IPS-15b (cell line): Measurements from ENCODE around the gene CMTM2.
"Not testable (repeated sequence)": the region's sequence is repeated elsewhere in the genome, so short reads cannot be mapped to it uniquely, and the experiment has no call there.

Source experiments
- H3K27me3 ChIP-seq: one replicate; pipeline ENCODE4 v1.6.1; 2013; ENCODE audit warnings: low read length; ENCODE audit not compliant: control insufficient read depth, insufficient read depth
- H3K36me3 ChIP-seq: one replicate; pipeline ENCODE4 v1.6.1; 2013; ENCODE audit warnings: low read length; ENCODE audit not compliant: control insufficient read depth, insufficient read depth
- H3K4me1 ChIP-seq: one replicate; pipeline ENCODE4 v1.6.1; 2013; ENCODE audit warnings: mild to moderate bottlenecking, low read length; ENCODE audit not compliant: control insufficient read depth, insufficient read depth
- H3K4me3 ChIP-seq: one replicate; pipeline ENCODE4 v1.5.1; 2013; ENCODE audit warnings: low read depth, low read length
- H3K9ac ChIP-seq: one replicate; pipeline ENCODE4 v1.6.1; 2013; ENCODE audit warnings: low read depth, mild to moderate bottlenecking, low read length
- H3K9me3 ChIP-seq: one replicate; pipeline ENCODE4 v1.6.1; 2013; ENCODE audit warnings: mild to moderate bottlenecking, low read length; ENCODE audit not compliant: control insufficient read depth, insufficient read depth

Gene CMTM2

DNA sequence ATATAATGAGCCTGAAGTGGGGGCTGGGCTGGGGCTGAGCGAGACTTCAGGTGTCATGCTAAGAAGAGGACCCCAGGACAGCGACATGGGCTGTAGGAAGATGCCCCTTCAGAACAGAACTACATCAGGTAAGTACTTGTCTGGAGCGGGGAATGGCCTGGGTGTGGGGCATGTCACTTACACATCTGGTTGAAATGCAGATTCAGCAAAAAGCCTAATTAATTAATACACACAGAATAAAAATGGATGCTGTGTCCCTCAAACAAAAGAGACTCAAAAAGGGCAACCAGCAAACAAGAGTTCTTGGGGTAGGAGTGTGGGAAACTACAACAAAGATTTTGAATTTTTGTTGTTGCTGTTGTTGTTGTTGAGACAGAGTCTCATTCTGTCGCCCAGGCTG is 11.8 kb downstream of the CMTM2 start:
- H3K4me3 ChIP-seq: no peak overlapping the region
- H3K36me3 ChIP-seq: no peaks in the 10 kb centered on the region
- no peaks in the 10 kb centered on the region for H3K27me3 ChIP-seq
- no peak overlapping the region for H3K9ac ChIP-seq
- H3K4me1 ChIP-seq: no peaks in the 10 kb centered on the region
- no peaks in the 10 kb centered on the region for H3K9me3 ChIP-seq

DNA sequence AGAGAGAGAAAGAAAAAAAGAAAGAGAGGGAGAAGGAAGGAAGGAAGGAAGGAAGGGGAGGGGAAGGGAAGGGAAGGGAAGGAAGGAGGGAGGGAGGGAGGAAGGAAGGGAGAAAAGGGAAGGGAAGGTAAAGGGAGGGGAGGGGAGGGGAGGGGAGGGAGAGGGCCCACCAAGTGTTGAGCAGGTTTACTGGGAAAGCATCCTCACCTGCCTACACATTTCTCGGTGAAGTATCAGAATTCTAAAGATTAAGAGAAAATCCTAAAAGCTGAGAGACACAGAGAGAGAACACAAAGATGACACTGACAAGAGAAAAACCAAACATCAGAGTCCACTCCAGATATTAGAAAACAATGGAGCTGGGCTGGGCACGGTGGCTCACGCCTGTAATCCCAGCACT is 13.0 kb downstream of the CMTM2 start:
- H3K4me1 ChIP-seq: no peaks in the 10 kb centered on the region
- H3K36me3 ChIP-seq: no peaks in the 10 kb centered on the region
- H3K9me3 ChIP-seq: no peaks in the 10 kb centered on the region
- no peak overlapping the region for H3K9ac ChIP-seq
- no peaks in the 10 kb centered on the region for H3K27me3 ChIP-seq
- no peak overlapping the region for H3K4me3 ChIP-seq

DNA sequence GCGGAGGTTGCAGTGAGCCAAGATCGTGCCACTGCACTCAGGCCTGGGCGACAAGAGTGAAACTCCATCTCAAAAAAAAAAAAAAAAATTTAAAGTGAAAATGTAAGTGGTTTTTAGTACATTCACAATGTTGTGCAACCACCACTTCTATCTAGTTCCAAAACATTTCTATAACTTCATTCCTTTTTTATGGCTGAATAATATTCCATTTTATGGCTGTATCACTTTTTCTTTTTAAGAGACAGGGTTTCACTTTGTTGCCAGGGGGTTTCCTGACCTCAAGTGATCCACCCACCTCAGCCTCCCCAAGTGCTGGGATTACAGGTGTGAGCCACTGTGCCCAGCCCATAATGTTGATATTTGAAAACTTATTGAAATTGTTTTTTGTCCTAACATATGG is 13.6 kb downstream of the CMTM2 start:
- H3K4me1 ChIP-seq: no peaks in the 10 kb centered on the region
- no peaks in the 10 kb centered on the region for H3K9me3 ChIP-seq

DNA sequence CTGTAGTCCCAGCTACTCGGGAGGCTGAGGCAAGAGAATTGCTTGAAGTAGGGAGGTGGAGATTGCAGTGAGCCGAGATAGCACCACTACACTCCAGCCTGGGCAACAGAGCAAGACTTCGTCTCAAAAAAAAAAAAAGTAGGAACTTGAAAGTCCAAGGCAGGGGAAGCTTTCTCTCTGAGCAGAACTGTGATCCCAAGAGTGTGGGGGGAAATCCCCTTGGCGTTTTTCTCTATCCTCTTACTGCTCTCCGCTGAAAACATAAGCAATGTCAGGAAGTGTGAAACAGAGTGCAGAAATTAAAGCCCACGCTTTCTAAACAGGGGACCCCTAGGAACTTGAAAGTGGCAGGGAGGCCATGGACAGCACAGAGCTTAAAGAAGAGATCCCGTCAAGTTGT is 15.5 kb downstream of the CMTM2 start:
- no peaks in the 10 kb centered on the region for H3K9me3 ChIP-seq
- H3K4me1 ChIP-seq: no peaks in the 10 kb centered on the region
- no peak overlapping the region for H3K4me3 ChIP-seq
- no peak overlapping the region for H3K9ac ChIP-seq
- H3K27me3 ChIP-seq: no peaks in the 10 kb centered on the region
- H3K36me3 ChIP-seq: no peaks in the 10 kb centered on the region

More for the DNA sequence above, 13.6 kb downstream of the CMTM2 start:
- Histone ChIP-seq H3K9ac (no peak overlapping the region), H3K4me3 (no peak overlapping the region), H3K36me3 (no peaks in the 10 kb centered on the region), H3K27me3 (no peaks in the 10 kb centered on the region)

DNA sequence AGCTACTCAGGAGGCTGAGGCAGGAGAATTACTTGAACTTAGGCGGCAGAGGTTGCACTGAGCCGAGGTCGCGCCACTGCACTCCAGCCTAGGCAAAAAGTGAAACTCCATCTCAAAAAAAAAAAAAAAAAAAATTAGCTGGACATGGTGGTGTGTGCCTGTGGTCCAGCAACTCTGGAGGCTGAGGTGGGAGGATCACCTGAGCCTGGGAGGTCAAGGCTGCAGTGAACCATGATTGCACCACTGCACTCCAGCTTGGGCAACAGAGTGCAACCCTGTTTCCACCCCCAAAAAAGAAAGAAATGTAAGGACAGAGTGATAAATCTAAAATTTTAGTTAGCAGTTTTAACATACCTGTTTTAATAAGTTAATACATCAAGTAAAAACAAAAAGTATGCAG is 17.3 kb downstream of the CMTM2 start:
- H3K27me3 ChIP-seq, H3K9me3 ChIP-seq, H3K9ac ChIP-seq, H3K4me3 ChIP-seq, H3K4me1 ChIP-seq, H3K36me3 ChIP-seq: not testable (repeated sequence)

DNA sequence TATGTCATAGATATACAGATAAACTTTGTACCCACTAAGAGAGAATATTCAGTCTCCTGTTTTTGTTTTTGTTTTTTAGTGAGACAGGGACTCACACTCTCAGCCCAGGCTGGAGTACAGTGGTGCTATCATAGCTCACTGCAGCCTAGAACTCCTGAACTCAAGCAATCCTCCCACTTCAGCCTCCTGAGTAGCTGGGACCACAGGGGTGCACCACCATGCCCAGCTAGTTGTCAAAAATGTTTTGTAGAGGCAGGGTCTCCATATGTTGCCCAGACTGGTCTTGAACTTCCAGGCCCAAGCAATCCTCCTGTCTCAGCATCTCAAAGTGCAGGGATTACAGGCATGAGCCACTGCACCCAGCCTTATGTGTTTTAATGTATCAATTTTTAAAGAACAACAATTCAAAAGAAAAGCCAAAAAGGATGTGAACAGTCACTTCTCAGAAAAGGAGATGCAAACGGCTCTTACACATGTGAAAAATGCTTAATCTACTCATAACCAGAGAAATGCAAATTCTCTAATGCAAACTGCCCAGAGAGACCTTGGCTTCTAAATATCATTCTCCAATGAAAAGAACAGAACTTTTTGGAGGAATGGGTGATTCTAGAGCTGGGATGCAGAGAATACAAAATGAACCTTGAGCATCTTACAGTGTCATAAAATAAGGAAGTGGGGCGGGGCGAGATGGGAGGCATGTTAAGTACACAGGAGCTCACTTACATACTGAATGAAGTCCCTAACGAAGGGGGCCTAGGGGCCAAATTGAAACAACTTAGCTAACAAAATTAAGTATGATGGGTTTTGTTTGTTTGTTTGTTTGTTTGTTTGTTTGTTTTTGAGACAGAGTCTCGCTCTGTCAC is 18.0 kb downstream of the CMTM2 start:
- Histone ChIP-seq H3K27me3 (peaks cover under 1% of the 10 kb centered on the region), H3K36me3 (no peaks in the 10 kb centered on the region), H3K9ac (no peak overlapping the region), H3K4me1 (no peaks in the 10 kb centered on the region), H3K4me3 (no peak overlapping the region), H3K9me3 (no peaks in the 10 kb centered on the region)

DNA sequence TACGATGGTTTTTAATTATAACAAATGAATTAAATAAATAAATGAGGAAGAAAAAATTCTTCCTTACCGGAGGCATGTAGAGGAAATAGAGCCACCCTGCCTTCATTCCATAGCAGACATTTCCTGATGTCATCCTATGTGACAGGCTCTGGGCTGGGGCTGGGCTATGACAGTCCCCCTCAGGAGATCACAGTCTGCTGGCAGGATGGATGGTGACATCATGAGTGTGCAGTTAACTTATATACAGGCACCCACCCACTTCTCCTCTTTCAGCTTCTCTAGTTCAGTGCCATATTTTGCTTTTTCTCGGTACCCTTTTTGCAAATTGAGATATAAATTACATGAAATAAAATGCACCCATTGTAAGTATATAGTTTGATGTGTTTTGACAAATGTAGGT is 18.8 kb downstream of the CMTM2 start:
- peaks cover 7% of the 10 kb centered on the region for H3K27me3 ChIP-seq
- H3K9ac ChIP-seq: no peak overlapping the region
- no peaks in the 10 kb centered on the region for H3K4me1 ChIP-seq
- H3K9me3 ChIP-seq: no peaks in the 10 kb centered on the region
- no peak overlapping the region for H3K4me3 ChIP-seq
- H3K36me3 ChIP-seq: no peaks in the 10 kb centered on the region

DNA sequence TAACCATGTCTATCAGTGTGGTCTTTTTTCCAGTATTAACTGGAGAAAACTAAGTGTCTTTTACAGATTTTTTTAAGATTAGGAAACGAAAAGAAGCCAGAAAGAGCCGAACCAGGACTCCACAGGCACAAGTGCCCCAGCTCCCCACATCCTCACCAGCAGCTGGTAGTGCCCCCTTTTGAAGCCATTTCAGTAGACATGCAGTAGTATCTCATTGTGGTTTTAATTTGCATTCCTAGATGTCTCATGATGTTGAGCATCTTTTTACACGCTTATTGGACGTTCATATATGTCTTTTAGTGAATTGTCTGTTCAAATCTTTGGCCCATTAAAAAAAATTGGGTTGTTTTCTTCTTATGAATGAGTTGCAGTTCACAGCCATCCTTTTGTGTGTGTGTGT is 20.5 kb downstream of the CMTM2 start:
- H3K36me3 ChIP-seq: no peaks in the 10 kb centered on the region
- peaks cover 8% of the 10 kb centered on the region for H3K27me3 ChIP-seq
- no peak overlapping the region for H3K9ac ChIP-seq
- H3K4me3 ChIP-seq: no peak overlapping the region
- no peaks in the 10 kb centered on the region for H3K9me3 ChIP-seq
- no peaks in the 10 kb centered on the region for H3K4me1 ChIP-seq

DNA sequence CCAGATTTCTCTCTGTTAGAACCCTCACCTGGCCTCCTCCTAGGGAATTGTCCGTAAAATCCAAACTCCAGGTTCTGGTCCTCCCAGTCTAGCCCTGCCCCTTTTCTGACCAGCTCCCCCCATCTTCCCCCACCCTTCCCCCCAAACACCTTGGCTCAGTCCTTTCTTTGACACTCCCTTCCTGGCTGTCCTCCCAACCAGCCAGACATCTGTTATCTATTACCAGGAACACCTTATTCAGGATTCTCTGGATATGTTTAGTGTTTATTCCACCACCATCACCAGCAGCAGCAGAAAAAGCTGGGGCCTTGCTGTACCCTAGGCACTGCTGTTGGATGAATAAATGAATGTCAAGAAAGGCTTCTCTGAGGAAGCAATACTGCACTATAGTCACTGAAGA is 21.2 kb downstream of the CMTM2 start:
- H3K36me3 ChIP-seq: no peaks in the 10 kb centered on the region

DNA sequence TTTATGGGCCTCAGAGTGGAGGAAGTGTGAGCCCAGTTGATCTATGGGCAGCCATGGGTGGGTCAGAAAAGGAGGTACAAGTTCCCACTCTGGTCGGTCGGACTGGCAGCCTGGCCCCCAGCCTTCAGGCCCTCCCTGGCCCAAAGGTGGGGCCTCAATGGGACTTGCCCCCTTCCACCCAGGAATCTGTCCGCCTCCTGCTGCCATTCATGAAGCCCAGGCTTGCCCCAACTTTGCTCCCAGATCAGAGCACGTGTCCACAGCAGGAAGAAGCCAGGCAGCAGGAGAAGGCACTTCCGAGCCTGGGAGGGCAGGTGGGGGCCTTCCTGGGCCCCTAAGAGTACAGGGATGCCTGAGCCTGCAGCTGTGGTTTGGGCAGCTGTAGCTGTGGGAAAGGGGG is 22.2 kb downstream of the CMTM2 start:
- H3K4me3 ChIP-seq: no peak overlapping the region
- H3K36me3 ChIP-seq: no peaks in the 10 kb centered on the region
- no peak overlapping the region for H3K9ac ChIP-seq
- no peaks in the 10 kb centered on the region for H3K9me3 ChIP-seq
- H3K4me1 ChIP-seq: peaks cover 4% of the 10 kb centered on the region
- peaks cover 8% of the 10 kb centered on the region for H3K27me3 ChIP-seq

More for the DNA sequence above, 21.2 kb downstream of the CMTM2 start:
- Histone ChIP-seq H3K4me1 (no peaks in the 10 kb centered on the region), H3K4me3 (no peak overlapping the region), H3K9me3 (no peaks in the 10 kb centered on the region), H3K9ac (no peak overlapping the region), H3K27me3 (peaks cover 8% of the 10 kb centered on the region)

DNA sequence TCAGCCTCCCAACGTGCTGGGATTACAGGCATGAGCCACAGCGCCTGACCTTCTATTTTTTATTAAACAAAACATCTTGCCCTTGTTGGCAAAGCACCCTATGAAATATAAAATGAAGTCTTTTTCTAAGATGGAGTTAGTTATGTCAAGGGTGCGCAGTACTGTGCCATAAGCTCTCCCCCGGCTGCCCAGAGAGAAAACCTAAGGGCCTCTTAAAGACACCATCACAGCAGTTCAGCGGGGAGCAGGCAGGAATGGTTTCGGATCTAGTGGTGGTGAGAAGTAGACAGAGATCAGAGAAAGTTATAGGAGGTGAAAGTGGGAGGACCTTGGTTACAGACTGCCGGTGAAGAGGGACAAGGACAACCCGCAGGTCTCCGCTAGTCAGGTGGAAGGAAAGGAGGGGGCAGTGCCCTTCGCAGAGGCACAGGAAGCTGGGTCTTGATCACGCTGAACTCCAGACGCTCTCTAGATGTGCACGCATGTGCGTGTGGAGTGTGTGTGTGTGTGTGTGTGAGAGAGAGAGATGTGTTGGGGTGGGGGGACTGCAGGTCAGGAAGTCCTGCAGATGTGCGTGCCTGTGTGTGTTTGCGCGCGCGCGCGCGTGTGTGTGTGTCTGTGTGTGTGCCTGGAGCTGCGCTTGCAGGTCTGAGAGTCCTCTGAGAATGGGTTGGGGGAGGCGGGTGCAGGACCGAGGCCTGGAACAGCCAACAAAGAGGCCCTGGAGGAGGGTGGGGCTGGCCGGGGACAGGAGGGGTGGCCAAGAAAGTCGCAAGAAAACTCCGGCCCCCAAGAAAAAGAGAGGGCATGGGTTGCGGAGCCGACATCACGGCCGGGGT is 24.5 kb downstream of the CMTM2 start:
- H3K36me3 ChIP-seq: no peaks in the 10 kb centered on the region
- H3K27me3 ChIP-seq: peaks cover 8% of the 10 kb centered on the region
- H3K4me1 ChIP-seq: peaks cover 9% of the 10 kb centered on the region
- H3K9me3 ChIP-seq: no peaks in the 10 kb centered on the region
- H3K4me3 ChIP-seq: peak overlapping the region; percentile 84
- H3K9ac ChIP-seq: peak overlapping the region; percentile 62
